HFFc6 (cell line): Measurements from ENCODE around the gene LIN54. TPM values are rescaled to one million over a fixed set of nuclear protein-coding genes. Genes with fewer than 3 reads are reported as not detected.

Source experiments
- DNase-seq: peaks from one replicate; pipeline ENCODE4 v3.0.0-alpha.2; 2018
- H3K27ac Mint-ChIP-seq: 2 replicates; pipeline ENCODE4 v1.8.0; 2020; ENCODE audit warnings: mild to moderate bottlenecking, mixed read lengths
- H3K27me3 Mint-ChIP-seq: 2 replicates; pipeline ENCODE4 v1.8.0; 2021; ENCODE audit warnings: mild to moderate bottlenecking, moderate library complexity, mixed read lengths; ENCODE audit not compliant: insufficient read depth
- H3K36me3 Mint-ChIP-seq: 2 replicates; pipeline ENCODE4 v1.8.0; 2021; ENCODE audit warnings: low read depth, mixed read lengths
- H3K4me1 Mint-ChIP-seq: 2 replicates; pipeline ENCODE4 v1.8.0; 2020; ENCODE audit warnings: low read depth, mixed read lengths
- H3K4me3 Mint-ChIP-seq: 2 replicates; pipeline ENCODE4 v1.8.0; 2020; ENCODE audit warnings: mild to moderate bottlenecking, moderate library complexity, mixed read lengths
- H3K9me3 Mint-ChIP-seq: 2 replicates; pipeline ENCODE4 v1.8.0; 2020; ENCODE audit warnings: mild to moderate bottlenecking, mixed read lengths
- total RNA-seq, 6 experiments: library from RNA; stranded (reverse); fragmentation: NEBNext Ultra II Directional; extraction: Animal tissue kit (Norgen Biotek cat#: 25700); gene quantifications; 2 replicates in 1 of 6; 3 replicates in 5 of 6; pipeline ENCODE4 v1.2.3, GENCODE V29; 2021
- TF ChIP-seq, protein P1 (sequence below): fragments of 200-600 bp; sonication (generic); IDR thresholded peaks from 2 replicates; pipeline ENCODE4 v1.5.0; 2021; ENCODE audit warnings: antibody characterized with exemption, mild to moderate bottlenecking

Gene LIN54
- total RNA-seq, 6 experiments from 2014 or later: 13.8 to 20.5 (median 18.6) TPM

DNA sequence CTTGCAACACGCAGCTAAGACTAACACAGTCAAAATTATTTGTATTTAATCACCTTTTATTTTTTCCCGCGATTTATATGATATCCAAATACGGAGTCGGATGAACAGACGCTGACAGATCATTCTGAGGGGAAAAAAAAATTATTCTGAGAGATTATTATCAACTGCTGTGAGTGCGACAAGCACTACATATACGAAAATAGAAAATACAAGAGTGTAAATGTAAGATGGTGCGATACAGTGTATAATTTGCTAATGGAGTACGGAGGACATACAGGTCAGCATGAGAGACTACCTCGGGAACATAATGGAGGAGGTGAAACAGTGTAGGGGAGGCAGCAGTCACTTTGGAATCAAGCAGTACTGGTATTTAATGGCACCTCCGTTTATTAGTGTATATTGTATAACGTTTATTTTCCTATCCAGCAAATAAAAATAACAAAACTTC, 2.8 kb upstream of the LIN54 start:
- Mint-ChIP-seq H3K9me3 (no peaks in the 10 kb centered on the region), H3K4me1 (peaks cover 39% of the 10 kb centered on the region), H3K27ac (peak overlapping the region; percentile 91), H3K4me3 (peak overlapping the region; percentile 93), H3K36me3 (no peaks in the 10 kb centered on the region), H3K27me3 (peaks cover 2% of the 10 kb centered on the region; the same call in 1 of the 2 replicates)
- DNase-seq: no peak
- TF ChIP-seq, protein P1, sequence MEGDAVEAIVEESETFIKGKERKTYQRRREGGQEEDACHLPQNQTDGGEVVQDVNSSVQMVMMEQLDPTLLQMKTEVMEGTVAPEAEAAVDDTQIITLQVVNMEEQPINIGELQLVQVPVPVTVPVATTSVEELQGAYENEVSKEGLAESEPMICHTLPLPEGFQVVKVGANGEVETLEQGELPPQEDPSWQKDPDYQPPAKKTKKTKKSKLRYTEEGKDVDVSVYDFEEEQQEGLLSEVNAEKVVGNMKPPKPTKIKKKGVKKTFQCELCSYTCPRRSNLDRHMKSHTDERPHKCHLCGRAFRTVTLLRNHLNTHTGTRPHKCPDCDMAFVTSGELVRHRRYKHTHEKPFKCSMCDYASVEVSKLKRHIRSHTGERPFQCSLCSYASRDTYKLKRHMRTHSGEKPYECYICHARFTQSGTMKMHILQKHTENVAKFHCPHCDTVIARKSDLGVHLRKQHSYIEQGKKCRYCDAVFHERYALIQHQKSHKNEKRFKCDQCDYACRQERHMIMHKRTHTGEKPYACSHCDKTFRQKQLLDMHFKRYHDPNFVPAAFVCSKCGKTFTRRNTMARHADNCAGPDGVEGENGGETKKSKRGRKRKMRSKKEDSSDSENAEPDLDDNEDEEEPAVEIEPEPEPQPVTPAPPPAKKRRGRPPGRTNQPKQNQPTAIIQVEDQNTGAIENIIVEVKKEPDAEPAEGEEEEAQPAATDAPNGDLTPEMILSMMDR: no peak

DNA sequence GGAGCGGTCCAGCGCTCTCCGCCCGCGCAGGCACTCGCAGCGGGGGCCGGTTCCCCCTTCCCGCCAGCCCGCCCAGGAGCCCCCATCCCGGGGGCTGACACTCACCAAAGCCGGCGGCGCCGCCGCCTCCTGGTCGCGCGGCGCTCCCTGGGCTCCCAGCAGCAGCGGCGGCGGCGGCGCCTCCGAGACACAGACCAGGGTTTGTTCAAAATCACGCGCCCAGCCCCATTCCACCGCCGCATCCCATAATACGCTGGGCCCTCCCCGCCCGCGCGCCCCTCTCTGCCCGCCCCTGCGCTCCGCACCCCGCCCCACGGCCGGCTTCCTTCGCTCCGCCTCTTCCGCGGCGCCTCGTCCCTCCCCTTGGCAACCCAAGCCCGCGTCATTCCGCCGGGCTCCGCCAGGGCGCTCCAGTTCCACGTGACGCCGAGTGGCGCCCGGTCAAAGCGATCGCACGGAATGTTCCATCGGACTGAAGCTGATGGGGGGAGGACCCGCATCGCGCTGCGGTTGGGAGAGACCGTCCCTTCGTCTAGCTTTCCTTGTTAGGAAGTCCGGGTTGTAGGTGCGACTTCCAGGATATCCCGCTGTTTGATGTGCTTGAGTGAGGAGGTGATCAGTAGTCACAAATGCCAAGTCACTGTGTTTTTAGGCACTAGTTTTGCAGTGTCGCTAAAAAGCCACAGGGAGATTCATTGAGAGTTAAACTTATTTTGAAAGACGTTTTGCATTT, 2.2 kb upstream of the LIN54 start:
- DNase-seq: peak; percentile 97
- Mint-ChIP-seq H3K27ac (peak overlapping the region; percentile 91), H3K4me1 (peaks cover 45% of the 10 kb centered on the region), H3K9me3 (no peaks in the 10 kb centered on the region), H3K27me3 (peaks cover 2% of the 10 kb centered on the region; the same call in 1 of the 2 replicates), H3K4me3 (peak overlapping the region; percentile 93), H3K36me3 (no peaks in the 10 kb centered on the region)
- TF ChIP-seq, protein P1: peak; percentile 76

DNA sequence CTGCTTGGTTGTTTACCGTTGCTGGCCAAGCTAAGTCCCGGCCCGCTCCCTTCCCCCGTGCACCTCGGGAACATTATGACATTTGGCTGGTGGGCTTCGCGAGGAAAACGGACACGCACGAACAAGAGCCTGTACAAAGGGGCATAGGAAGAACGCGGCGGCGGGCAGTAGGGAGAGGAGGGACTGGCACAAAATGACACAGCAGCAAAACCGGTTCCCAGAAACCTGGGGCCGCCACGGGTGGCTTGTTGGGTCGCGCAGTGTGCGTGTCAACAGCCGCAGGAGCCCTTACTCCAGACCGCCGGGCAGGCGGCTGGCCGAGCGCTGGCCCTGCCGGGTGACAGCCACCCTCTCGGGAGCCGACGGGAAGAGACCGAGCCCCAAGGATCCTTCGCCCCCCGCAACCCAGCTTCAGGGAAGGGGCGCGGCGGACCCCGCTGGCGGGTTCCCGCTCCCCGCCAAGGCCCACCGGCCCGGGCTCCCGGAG, 1.6 kb upstream of the LIN54 start:
- peaks cover 2% of the 10 kb centered on the region; the same call in 1 of the 2 replicates for H3K27me3 Mint-ChIP-seq
- peak overlapping the region; percentile 92 for H3K27ac Mint-ChIP-seq
- no peaks in the 10 kb centered on the region for H3K9me3 Mint-ChIP-seq
- peak overlapping the region; percentile 99 for H3K4me3 Mint-ChIP-seq
- peaks cover 51% of the 10 kb centered on the region for H3K4me1 Mint-ChIP-seq
- TF ChIP-seq, protein P1: no peak
- H3K36me3 Mint-ChIP-seq: no peaks in the 10 kb centered on the region
- peak; percentile 8 for DNase-seq

DNA sequence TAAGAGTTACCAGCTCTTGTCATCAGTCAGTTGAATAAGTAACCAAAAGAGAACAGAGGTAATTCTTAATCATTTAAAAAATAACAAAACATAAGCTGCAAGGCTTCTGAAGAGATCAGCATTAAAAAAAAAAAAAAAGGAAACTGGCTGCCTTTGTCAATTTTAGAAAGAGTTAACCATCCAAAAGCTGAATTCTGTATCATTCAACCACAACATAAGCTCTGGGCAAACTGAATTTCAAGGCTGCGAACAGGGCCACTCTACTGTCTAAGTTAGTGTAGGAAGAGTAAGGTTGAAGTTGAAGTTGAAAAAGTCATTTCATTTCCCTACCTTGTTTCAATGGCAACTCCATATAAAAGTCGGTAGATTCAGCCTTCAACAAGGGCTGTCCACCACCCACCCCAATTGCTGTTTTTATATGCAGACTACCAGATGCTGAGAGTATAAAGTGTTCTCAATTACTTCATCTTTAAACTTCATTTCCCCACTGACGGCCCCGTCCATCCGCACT, 1.1 kb upstream of the LIN54 start:
- Mint-ChIP-seq H3K27ac (peak overlapping the region; percentile 92), H3K36me3 (no peaks in the 10 kb centered on the region), H3K4me1 (peaks cover 52% of the 10 kb centered on the region), H3K9me3 (no peaks in the 10 kb centered on the region), H3K4me3 (peak overlapping the region; percentile 99), H3K27me3 (peaks cover 2% of the 10 kb centered on the region; the same call in 1 of the 2 replicates)
- TF ChIP-seq, protein P1: no peak
- DNase-seq: peak; percentile 3

DNA sequence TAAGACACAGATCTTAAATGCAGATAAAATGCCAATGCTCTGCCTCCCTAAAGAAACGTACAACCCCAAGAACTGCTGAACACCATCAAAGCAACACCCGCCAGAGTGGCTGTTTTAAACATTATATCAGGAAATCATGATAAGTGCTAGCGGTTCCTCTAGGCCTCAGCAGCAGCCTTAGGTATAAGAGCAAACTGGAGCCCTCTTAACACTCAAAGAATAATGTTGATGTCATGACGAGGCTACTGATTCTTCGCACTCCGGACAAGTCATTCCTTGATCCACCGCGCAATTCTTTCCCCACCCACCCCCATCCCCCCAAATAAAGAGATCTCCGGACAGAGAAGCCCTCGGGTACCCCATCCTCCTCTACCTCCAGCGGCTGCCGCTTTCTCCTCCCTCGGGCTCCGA, 507 bp downstream of the LIN54 start:
- peak; percentile 19 for DNase-seq

More for the DNA sequence above, 507 bp downstream of the LIN54 start:
- H3K36me3 Mint-ChIP-seq: peaks cover 6% of the 10 kb centered on the region
- H3K9me3 Mint-ChIP-seq: no peaks in the 10 kb centered on the region
- H3K27ac Mint-ChIP-seq: peak overlapping the region; percentile 92
- peak overlapping the region; percentile 99 for H3K4me3 Mint-ChIP-seq
- H3K27me3 Mint-ChIP-seq: peaks cover 2% of the 10 kb centered on the region; the same call in 1 of the 2 replicates
- TF ChIP-seq, protein P1: no peak
- H3K4me1 Mint-ChIP-seq: peaks cover 52% of the 10 kb centered on the region
